Muscle of leg (tissue), 11 donors: Measurements from ENCODE around the gene ECSIT. TPM values are rescaled to one million over a fixed set of nuclear protein-coding genes. Genes with fewer than 3 reads are reported as not detected.

ENCODE experiments used
- DNase-seq: peaks from one replicate; pipeline ENCODE4 v3.0.0; 2013
- H3K27ac ChIP-seq: one replicate; pipeline ENCODE4 v1.5.1; 2013; ENCODE audit warnings: mild to moderate bottlenecking, low read length, control low read depth
- H3K27me3 ChIP-seq: one replicate; pipeline ENCODE4 v1.6.1; 2013; ENCODE audit warnings: low read length; ENCODE audit not compliant: control insufficient read depth, insufficient read depth
- H3K36me3 ChIP-seq: one replicate; pipeline ENCODE4 v1.6.1; 2013; ENCODE audit warnings: low read length; ENCODE audit not compliant: control insufficient read depth, insufficient read depth
- H3K4me1 ChIP-seq: one replicate; pipeline ENCODE4 v1.6.1; 2013; ENCODE audit warnings: low read length; ENCODE audit not compliant: control insufficient read depth, insufficient read depth
- H3K4me3 ChIP-seq: one replicate; pipeline ENCODE4 v1.5.1; 2013; ENCODE audit warnings: low read length, control low read depth
- H3K9me3 ChIP-seq: replicated peaks from 2 replicates; pipeline ENCODE4 v1.6.1; 2013; ENCODE audit warnings: low read depth, low read length; ENCODE audit not compliant: control insufficient read depth
- WGBS: methylation state at CpG from one replicate; pipeline ENCODE4 v1.1.5; 2013; ENCODE audit warnings: missing lambda C conversion rate; ENCODE audit not compliant: insufficient coverage; 5-methylcytosine and 5-hydroxymethylcytosine counted together
- polyA plus RNA-seq, 8 donors: library from polyadenylated mRNA; unstranded; fragments of 120-200 nt; gene quantifications; one replicate each; pipeline versions ENCODE4 v1.2.1 to v1.2.3, GENCODE V29; 2013; ENCODE audit warnings: inconsistent platforms in 1 of 8, low replicate concordance in 1 of 8; ENCODE audit not compliant: insufficient read length in 8 of 8, insufficient read depth in 1 of 8
- total RNA-seq: library from RNA; stranded (reverse); fragments of 120-200 nt; gene quantifications from one replicate; pipeline ENCODE4 v1.2.4, GENCODE V29; 2013

The ECSIT gene
- total and polyA plus RNA-seq, 9 donors, result 39.6 to 51.4 (median 44.3) TPM

GRCh38 chr19:11505504-11506100 lies 23.3 kb downstream of the ECSIT start, which contains the start of gene ZNF653:
Gene ZNF653, minus strand, starts transcription at chr19:11505839. Its CDS starts 53 bp downstream, at chr19:11505786.
- Histone ChIP-seq H3K27me3 (no peaks in the 10 kb centered on the region), H3K4me3 (peak within 1 kb of the TSS; percentile 65), H3K36me3 (peaks cover 2% of the 10 kb centered on the region), H3K4me1 (peaks cover 14% of the 10 kb centered on the region), H3K27ac (peak within 1 kb of the TSS; percentile 89), H3K9me3 (no peaks in the 10 kb centered on the region)
- WGBS, result under 1% methylated on average over 59 of the region's 65 CpGs
- DNase-seq, result peak; percentile 98

- no peaks in the 10 kb centered on the region for H3K9me3 ChIP-seq
Observed at GRCh38 chr19:11505032-11505503, 23.9 kb downstream of the ECSIT start.

GRCh38 chr19:11504502-11505031 lies 24.4 kb downstream of the ECSIT start:
- H3K27ac ChIP-seq, result peak overlapping the region; percentile 89
- peak overlapping the region; percentile 65 for H3K4me3 ChIP-seq
- 33% methylated on average over 4 of the region's 7 CpGs for WGBS
- no peaks in the 10 kb centered on the region for H3K27me3 ChIP-seq
- H3K4me1 ChIP-seq, result peaks cover 14% of the 10 kb centered on the region
- no peaks in the 10 kb centered on the region for H3K36me3 ChIP-seq
- no peaks in the 10 kb centered on the region for H3K9me3 ChIP-seq
- no peak for DNase-seq

More at GRCh38 chr19:11505032-11505503, 23.9 kb downstream of the ECSIT start:
- DNase-seq, result peak; percentile 98
- H3K4me1 ChIP-seq, result peaks cover 14% of the 10 kb centered on the region
- peak overlapping the region; percentile 65 for H3K4me3 ChIP-seq
- H3K27me3 ChIP-seq, result no peaks in the 10 kb centered on the region
- peak overlapping the region; percentile 89 for H3K27ac ChIP-seq
- WGBS, result under 1% methylated on average over 29 of the region's 33 CpGs
- no peaks in the 10 kb centered on the region for H3K36me3 ChIP-seq

DNA sequence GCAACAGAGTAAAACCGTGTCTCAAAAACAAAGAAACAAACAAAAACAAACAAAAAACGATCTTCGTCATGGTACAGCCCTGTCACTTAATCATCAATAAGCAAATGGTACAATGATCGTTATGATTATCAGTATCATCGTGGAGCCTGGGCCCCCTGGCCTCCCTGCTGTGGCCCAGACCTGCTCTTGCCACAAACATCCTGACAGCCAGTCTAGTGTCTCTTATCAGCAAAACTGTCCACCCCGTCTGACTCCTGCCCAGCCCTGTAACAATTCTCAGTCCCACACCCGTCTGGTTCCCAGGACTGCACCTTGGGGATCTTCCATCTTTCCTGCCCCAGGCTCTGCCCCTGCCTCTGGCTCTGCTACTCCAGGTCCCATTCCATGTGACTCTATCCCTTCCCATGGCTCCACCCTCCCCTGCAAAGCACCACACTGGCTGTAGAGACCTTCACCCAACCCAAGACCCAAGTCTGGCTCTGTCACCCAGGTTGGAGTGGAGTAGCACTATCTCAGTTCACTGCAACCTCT lies 29.0 kb downstream of the ECSIT start:
- H3K4me3 ChIP-seq, result no peak overlapping the region
- H3K9me3 ChIP-seq, result no peaks in the 10 kb centered on the region
- H3K4me1 ChIP-seq, result peaks cover 14% of the 10 kb centered on the region
- no peak for DNase-seq
- H3K27me3 ChIP-seq, result no peaks in the 10 kb centered on the region
- H3K27ac ChIP-seq, result no peak overlapping the region
- 85% methylated on average over 7 of the region's 7 CpGs for WGBS
- peaks cover 17% of the 10 kb centered on the region for H3K36me3 ChIP-seq

- WGBS, result 90% methylated on average over 2 of the region's 6 CpGs
- H3K36me3 ChIP-seq, result peaks cover 21% of the 10 kb centered on the region
Observed at GRCh38 chr19:11499220-11499726, 29.7 kb downstream of the ECSIT start.

GRCh38 chr19:11496391-11497163 lies 32.4 kb downstream of the ECSIT start:
- Histone ChIP-seq H3K27ac (no peak overlapping the region), H3K9me3 (no peaks in the 10 kb centered on the region), H3K36me3 (peaks cover 30% of the 10 kb centered on the region), H3K27me3 (no peaks in the 10 kb centered on the region), H3K4me3 (no peak overlapping the region), H3K4me1 (peaks cover 11% of the 10 kb centered on the region)
- DNase-seq, result peak; percentile 50
- WGBS, result 54% methylated on average over 11 of the region's 17 CpGs

More at GRCh38 chr19:11499220-11499726, 29.7 kb downstream of the ECSIT start:
- H3K27me3 ChIP-seq, result no peaks in the 10 kb centered on the region
- no peak overlapping the region for H3K4me3 ChIP-seq
- no peak overlapping the region for H3K27ac ChIP-seq
- H3K9me3 ChIP-seq, result no peaks in the 10 kb centered on the region
- no peak for DNase-seq
- H3K4me1 ChIP-seq, result peaks cover 11% of the 10 kb centered on the region

DNA sequence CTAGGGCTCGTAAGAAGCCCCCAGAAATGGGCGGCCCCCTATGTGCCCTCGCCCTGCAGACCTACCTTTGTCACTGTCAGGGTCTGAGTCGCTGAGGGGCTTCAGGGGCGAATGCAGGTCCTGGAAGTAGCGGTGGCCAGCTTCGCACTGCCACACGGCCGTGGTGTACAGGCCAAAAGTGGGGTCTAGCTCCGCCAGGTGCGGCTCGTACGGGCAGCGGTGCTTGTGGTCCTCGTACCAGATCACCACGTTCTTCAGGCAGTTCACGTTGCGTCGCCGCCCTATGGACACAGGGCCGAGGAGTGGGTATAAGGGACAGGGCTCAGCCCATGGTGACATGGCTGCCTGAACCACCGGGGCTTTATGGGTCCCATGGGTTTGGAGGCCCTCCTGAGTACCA lies 33.0 kb downstream of the ECSIT start:
- Histone ChIP-seq H3K4me3 (no peak overlapping the region), H3K4me1 (peaks cover 11% of the 10 kb centered on the region), H3K9me3 (no peaks in the 10 kb centered on the region), H3K36me3 (peaks cover 30% of the 10 kb centered on the region), H3K27me3 (no peaks in the 10 kb centered on the region), H3K27ac (no peak overlapping the region)
- DNase-seq, result no peak
- 94% methylated on average over 22 of the region's 22 CpGs for WGBS

DNA sequence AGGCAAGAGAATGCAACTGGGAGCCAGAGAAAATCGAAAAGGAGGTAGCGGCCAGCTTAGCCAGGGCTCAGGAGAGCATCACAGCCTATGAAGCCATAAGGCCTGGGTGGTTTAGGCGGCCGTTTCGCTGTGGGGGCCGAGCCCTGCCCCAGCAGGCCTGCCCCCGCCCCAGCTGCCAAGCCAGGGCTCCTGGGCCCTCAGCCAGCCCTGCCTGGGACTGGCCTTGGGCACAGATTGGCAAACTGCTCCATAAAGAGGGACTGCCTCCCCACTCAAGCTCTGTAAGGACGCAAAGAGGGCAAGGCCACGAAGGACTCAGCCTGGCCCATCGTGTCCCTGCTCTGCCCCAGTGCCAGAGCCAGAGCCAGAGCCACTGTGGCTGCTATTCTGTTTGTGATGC lies 33.5 kb downstream of the ECSIT start:
- 91% methylated on average over 10 of the region's 10 CpGs for WGBS
- Histone ChIP-seq H3K9me3 (no peaks in the 10 kb centered on the region), H3K36me3 (peaks cover 33% of the 10 kb centered on the region), H3K4me1 (peaks cover 11% of the 10 kb centered on the region), H3K4me3 (no peak overlapping the region), H3K27ac (peak overlapping the region; percentile 55), H3K27me3 (no peaks in the 10 kb centered on the region)
- DNase-seq, result no peak

DNA sequence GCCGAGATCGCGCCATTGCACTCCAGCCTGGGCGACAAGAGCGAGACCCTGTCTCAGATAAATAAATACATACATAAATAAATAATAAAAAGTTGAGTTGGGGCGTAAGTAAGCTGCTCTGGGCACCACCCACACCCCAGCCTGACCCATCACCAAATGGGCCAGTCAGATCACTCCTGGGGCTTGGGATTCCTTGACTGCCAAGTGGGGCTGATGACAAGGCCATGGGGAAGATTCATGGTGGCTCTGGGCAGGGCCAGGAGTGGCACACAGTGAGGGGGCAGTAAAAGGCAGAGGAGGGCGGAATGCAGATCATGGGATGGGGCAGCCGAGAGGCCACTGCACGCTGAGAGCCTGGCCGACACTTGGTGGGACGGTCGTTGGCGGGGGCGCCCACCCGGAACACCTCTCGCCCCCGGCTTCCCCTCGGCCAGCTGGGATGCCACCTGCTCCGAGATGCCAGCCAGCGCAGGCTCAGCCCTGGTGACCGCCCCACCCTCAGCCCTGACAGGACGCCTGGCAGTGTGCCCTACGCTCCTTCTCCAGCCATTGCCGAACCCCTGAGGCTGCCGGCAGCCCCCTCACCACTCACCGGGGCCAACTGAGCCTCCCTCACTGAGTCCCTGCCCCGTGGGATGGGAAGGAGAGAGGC lies 34.2 kb downstream of the ECSIT start:
- DNase-seq, result no peak
- Histone ChIP-seq H3K4me1 (peaks cover 11% of the 10 kb centered on the region), H3K27me3 (no peaks in the 10 kb centered on the region), H3K36me3 (peaks cover 33% of the 10 kb centered on the region), H3K27ac (peak overlapping the region; percentile 55), H3K4me3 (no peak overlapping the region), H3K9me3 (no peaks in the 10 kb centered on the region)
- WGBS, result 89% methylated on average over 14 of the region's 27 CpGs
